ENCODE results near the gene PPIE. TPM values are rescaled to one million over a fixed set of nuclear protein-coding genes. Genes with fewer than 3 reads are reported as not detected.

Gene PPIE
- total and polyA plus RNA-seq, 2 experiments from 2014 or later, result 35.5 to 61.2 TPM

GRCh38 chr1:39717809-39718208 is 20.9 kb upstream of the PPIE start:
- H3K36me3 ChIP-seq (replicated peaks; ENCODE audit: insufficient read depth, low read depth), result no peaks in the 10 kb centered on the region
- DNase-seq (ENCODE audit: low spot score), result no peak
- no peaks in the 10 kb centered on the region for H3K9me2 ChIP-seq (replicated peaks; ENCODE audit: insufficient read depth)
- H4K20me1 ChIP-seq (ENCODE audit: insufficient read depth, poor library complexity, severe bottlenecking), result no peaks in the 10 kb centered on the region
- TF ChIP-seq EZH2 (IDR thresholded peaks at IDR 0.05; ENCODE audit: borderline replicate concordance), result no peak
- no peaks in the 10 kb centered on the region for H3K4me1 ChIP-seq (ENCODE audit: insufficient read depth)
- no peaks in the 10 kb centered on the region for H3K79me2 ChIP-seq
- no peak overlapping the region for H2AFZ ChIP-seq
- H3K4me2 ChIP-seq, result no peak overlapping the region
- WGBS (ENCODE audit: low lambda C conversion rate, missing lambda C conversion rate), result 39% methylated on average over 6 of the region's 6 CpGs
- no peaks in the 10 kb centered on the region for H3K9me3 ChIP-seq (ENCODE audit: low read depth)
- no peak overlapping the region for H3K27ac ChIP-seq
- H3K4me3 ChIP-seq, result no peak overlapping the region
- H3K27me3 ChIP-seq, result peaks cover 45% of the 10 kb centered on the region

GRCh38 chr1:39720094-39720999 is 18.3 kb upstream of the PPIE start:
- no peak overlapping the region for H2AFZ ChIP-seq
- H3K79me2 ChIP-seq, result no peaks in the 10 kb centered on the region
- no peak overlapping the region for H3K4me2 ChIP-seq
- peak; percentile 77 for DNase-seq (ENCODE audit: low spot score)
- H3K27me3 ChIP-seq, result peaks cover 53% of the 10 kb centered on the region
- no peaks in the 10 kb centered on the region for H3K9me2 ChIP-seq (replicated peaks; ENCODE audit: insufficient read depth)
- 45% methylated on average over 7 of the region's 7 CpGs for WGBS (ENCODE audit: low lambda C conversion rate, missing lambda C conversion rate)
- no peaks in the 10 kb centered on the region for H3K36me3 ChIP-seq (replicated peaks; ENCODE audit: insufficient read depth, low read depth)
- no peaks in the 10 kb centered on the region for H4K20me1 ChIP-seq (ENCODE audit: insufficient read depth, poor library complexity, severe bottlenecking)
- no peak overlapping the region for H3K4me3 ChIP-seq
- no peak overlapping the region for H3K27ac ChIP-seq
- no peaks in the 10 kb centered on the region for H3K9me3 ChIP-seq (ENCODE audit: low read depth)
- H3K4me1 ChIP-seq (ENCODE audit: insufficient read depth), result no peaks in the 10 kb centered on the region
- TF ChIP-seq CTCF (IDR thresholded peaks at IDR 0.05; ENCODE audit: poor library complexity), result peak; percentile 71
- TF ChIP-seq EZH2phosphoT487 (IDR thresholded peaks at IDR 0.05; ENCODE audit: low read depth, severe bottlenecking, unreplicated experiment), result no peak

GRCh38 chr1:39721664-39722063 is 17.0 kb upstream of the PPIE start:
- H3K4me2 ChIP-seq, result no peak overlapping the region
- no peak for DNase-seq (ENCODE audit: low spot score)
- no peak overlapping the region for H2AFZ ChIP-seq
- no peaks in the 10 kb centered on the region for H3K4me1 ChIP-seq (ENCODE audit: insufficient read depth)
- H3K4me3 ChIP-seq, result no peak overlapping the region
- no peaks in the 10 kb centered on the region for H4K20me1 ChIP-seq (ENCODE audit: insufficient read depth, poor library complexity, severe bottlenecking)
- H3K9me2 ChIP-seq (replicated peaks; ENCODE audit: insufficient read depth), result no peaks in the 10 kb centered on the region
- peaks cover 57% of the 10 kb centered on the region for H3K27me3 ChIP-seq
- no peaks in the 10 kb centered on the region for H3K9me3 ChIP-seq (ENCODE audit: low read depth)
- H3K79me2 ChIP-seq, result no peaks in the 10 kb centered on the region
- TF ChIP-seq EZH2phosphoT487 (IDR thresholded peaks at IDR 0.05; ENCODE audit: low read depth, severe bottlenecking, unreplicated experiment) (no peak), CTCF (IDR thresholded peaks at IDR 0.05; ENCODE audit: poor library complexity) (no peak), EZH2 (IDR thresholded peaks at IDR 0.05; ENCODE audit: borderline replicate concordance) (no peak)
- no peaks in the 10 kb centered on the region for H3K36me3 ChIP-seq (replicated peaks; ENCODE audit: insufficient read depth, low read depth)
- no peak overlapping the region for H3K27ac ChIP-seq

- no peak for DNase-seq (ENCODE audit: low spot score)
- no peaks in the 10 kb centered on the region for H4K20me1 ChIP-seq (ENCODE audit: insufficient read depth, poor library complexity, severe bottlenecking)
- no peaks in the 10 kb centered on the region for H3K9me3 ChIP-seq (ENCODE audit: low read depth)
- H3K27ac ChIP-seq, result no peak overlapping the region
- H3K36me3 ChIP-seq (replicated peaks; ENCODE audit: insufficient read depth, low read depth), result no peaks in the 10 kb centered on the region
- no peak overlapping the region for H3K4me2 ChIP-seq
- WGBS (ENCODE audit: low lambda C conversion rate, missing lambda C conversion rate), result 26% methylated on average over 2 of the region's 2 CpGs
- H3K79me2 ChIP-seq, result no peaks in the 10 kb centered on the region
- no peaks in the 10 kb centered on the region for H3K9me2 ChIP-seq (replicated peaks; ENCODE audit: insufficient read depth)
- no peaks in the 10 kb centered on the region for H3K4me1 ChIP-seq (ENCODE audit: insufficient read depth)
- TF ChIP-seq EZH2 (IDR thresholded peaks at IDR 0.05; ENCODE audit: borderline replicate concordance), result no peak
- TF ChIP-seq EZH2phosphoT487 (IDR thresholded peaks at IDR 0.05; ENCODE audit: low read depth, severe bottlenecking, unreplicated experiment), result no peak
- TF ChIP-seq CTCF (IDR thresholded peaks at IDR 0.05; ENCODE audit: poor library complexity), result no peak
- H2AFZ ChIP-seq, result no peak overlapping the region
- H3K4me3 ChIP-seq, result no peak overlapping the region
- peaks cover 55% of the 10 kb centered on the region for H3K27me3 ChIP-seq
Measured at GRCh38 chr1:39722495-39722894, 16.2 kb upstream of the PPIE start.
